ENCODE measurements around the gene NKX6-2.

NKX6-2 gene

GRCh38 chr10:132755166-132755711 lies 30.7 kb downstream of the NKX6-2 start:
- H3K36me3 ChIP-seq (ENCODE audit: control insufficient read depth, low read length): no peaks in the 10 kb centered on the region
- TF ChIP-seq, protein P1, sequence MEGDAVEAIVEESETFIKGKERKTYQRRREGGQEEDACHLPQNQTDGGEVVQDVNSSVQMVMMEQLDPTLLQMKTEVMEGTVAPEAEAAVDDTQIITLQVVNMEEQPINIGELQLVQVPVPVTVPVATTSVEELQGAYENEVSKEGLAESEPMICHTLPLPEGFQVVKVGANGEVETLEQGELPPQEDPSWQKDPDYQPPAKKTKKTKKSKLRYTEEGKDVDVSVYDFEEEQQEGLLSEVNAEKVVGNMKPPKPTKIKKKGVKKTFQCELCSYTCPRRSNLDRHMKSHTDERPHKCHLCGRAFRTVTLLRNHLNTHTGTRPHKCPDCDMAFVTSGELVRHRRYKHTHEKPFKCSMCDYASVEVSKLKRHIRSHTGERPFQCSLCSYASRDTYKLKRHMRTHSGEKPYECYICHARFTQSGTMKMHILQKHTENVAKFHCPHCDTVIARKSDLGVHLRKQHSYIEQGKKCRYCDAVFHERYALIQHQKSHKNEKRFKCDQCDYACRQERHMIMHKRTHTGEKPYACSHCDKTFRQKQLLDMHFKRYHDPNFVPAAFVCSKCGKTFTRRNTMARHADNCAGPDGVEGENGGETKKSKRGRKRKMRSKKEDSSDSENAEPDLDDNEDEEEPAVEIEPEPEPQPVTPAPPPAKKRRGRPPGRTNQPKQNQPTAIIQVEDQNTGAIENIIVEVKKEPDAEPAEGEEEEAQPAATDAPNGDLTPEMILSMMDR (IDR thresholded peaks at IDR 0.05; ENCODE audit: low read depth, low read length, poor library complexity, severe bottlenecking): no peak
- no peak for TF ChIP-seq EZH2phosphoT487 (IDR thresholded peaks at IDR 0.05; ENCODE audit: borderline replicate concordance, low read length)
- no peaks in the 10 kb centered on the region for H3F3A ChIP-seq (ENCODE audit: control insufficient read depth, insufficient read depth)
- H4K20me1 ChIP-seq (ENCODE audit: control insufficient read depth, insufficient read depth, low read depth, low read length): no peaks in the 10 kb centered on the region
- H3K4me3 ChIP-seq (ENCODE audit: low read length): no peak overlapping the region
- no peaks in the 10 kb centered on the region for H3K79me2 ChIP-seq (ENCODE audit: control insufficient read depth, low read length)
- H3K9me3 ChIP-seq (ENCODE audit: control insufficient read depth, insufficient read depth, low read length): peaks cover 48% of the 10 kb centered on the region
- no peaks in the 10 kb centered on the region for H3K27me3 ChIP-seq (ENCODE audit: control insufficient read depth, low read length)
- no peaks in the 10 kb centered on the region for H3K9me2 ChIP-seq (replicated peaks; ENCODE audit: control insufficient read depth, low read length)
- H3K4me1 ChIP-seq (ENCODE audit: control insufficient read depth, low read length): no peaks in the 10 kb centered on the region
- no peak overlapping the region for H3K27ac ChIP-seq (ENCODE audit: low read depth, low read length)
- H3K4me2 ChIP-seq (ENCODE audit: low read length): no peak overlapping the region

DNA sequence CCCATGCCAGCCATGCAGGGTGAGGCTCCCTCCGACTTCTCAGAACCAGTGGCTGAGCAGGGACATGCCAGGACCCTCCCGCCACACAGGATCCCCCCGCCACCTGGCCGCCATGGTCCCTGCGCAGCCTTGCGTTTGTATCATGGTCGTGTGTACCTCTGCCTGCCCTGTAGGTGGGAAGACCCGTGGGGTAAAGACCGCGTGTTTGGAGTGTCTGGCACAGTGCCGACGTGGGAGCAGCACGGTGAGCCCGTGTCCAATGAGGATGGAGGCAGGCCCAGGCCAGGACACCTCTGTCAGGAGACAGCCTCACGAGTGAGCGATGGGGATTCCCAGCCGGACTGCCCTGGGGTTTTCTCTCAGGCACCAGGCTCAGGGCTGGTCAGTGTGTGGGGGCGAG lies 31.9 kb downstream of the NKX6-2 start:
- Histone ChIP-seq H3K4me1 (ENCODE audit: control insufficient read depth, low read length) (no peaks in the 10 kb centered on the region), H3F3A (ENCODE audit: control insufficient read depth, insufficient read depth) (no peaks in the 10 kb centered on the region), H3K27ac (ENCODE audit: low read depth, low read length) (no peak overlapping the region), H3K9me2 (replicated peaks; ENCODE audit: control insufficient read depth, low read length) (no peaks in the 10 kb centered on the region), H3K4me2 (ENCODE audit: low read length) (no peak overlapping the region), H3K4me3 (ENCODE audit: low read length) (no peak overlapping the region), H3K27me3 (ENCODE audit: control insufficient read depth, low read length) (no peaks in the 10 kb centered on the region), H3K79me2 (ENCODE audit: control insufficient read depth, low read length) (no peaks in the 10 kb centered on the region), H3K9me3 (ENCODE audit: control insufficient read depth, insufficient read depth, low read length) (peaks cover 47% of the 10 kb centered on the region), H4K20me1 (ENCODE audit: control insufficient read depth, insufficient read depth, low read depth, low read length) (no peaks in the 10 kb centered on the region), H3K36me3 (ENCODE audit: control insufficient read depth, low read length) (no peaks in the 10 kb centered on the region)
- TF ChIP-seq EZH2phosphoT487 (IDR thresholded peaks at IDR 0.05; ENCODE audit: borderline replicate concordance, low read length): no peak
- TF ChIP-seq, protein P1 (IDR thresholded peaks at IDR 0.05; ENCODE audit: low read depth, low read length, poor library complexity, severe bottlenecking): no peak

DNA sequence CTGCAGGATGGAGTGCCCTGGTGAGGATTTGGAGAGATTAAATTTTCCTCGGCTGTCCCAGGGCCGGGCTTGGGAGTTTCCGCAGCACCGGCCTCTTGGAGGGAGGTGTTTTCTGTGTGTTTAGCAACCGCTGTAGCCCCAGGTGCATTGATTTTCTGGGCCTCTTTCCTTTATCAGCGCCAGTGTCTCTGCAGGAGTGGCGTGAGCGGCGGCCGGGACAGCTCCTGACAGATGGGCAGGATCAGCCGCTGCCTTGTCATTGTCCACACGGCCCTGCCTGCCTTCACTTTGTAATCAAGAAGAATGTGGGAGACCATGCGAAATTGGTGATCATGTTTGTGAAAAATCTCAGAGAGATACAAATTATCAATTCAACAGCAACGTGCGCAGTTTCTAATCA lies 32.4 kb downstream of the NKX6-2 start:
- H3K4me3 ChIP-seq (ENCODE audit: low read length): no peak overlapping the region
- H3K27ac ChIP-seq (ENCODE audit: low read depth, low read length): no peak overlapping the region
- H3K4me1 ChIP-seq (ENCODE audit: control insufficient read depth, low read length): no peaks in the 10 kb centered on the region
- TF ChIP-seq EZH2phosphoT487 (IDR thresholded peaks at IDR 0.05; ENCODE audit: borderline replicate concordance, low read length): no peak
- TF ChIP-seq, protein P1 (IDR thresholded peaks at IDR 0.05; ENCODE audit: low read depth, low read length, poor library complexity, severe bottlenecking): no peak
- no peaks in the 10 kb centered on the region for H3K79me2 ChIP-seq (ENCODE audit: control insufficient read depth, low read length)
- H3K27me3 ChIP-seq (ENCODE audit: control insufficient read depth, low read length): no peaks in the 10 kb centered on the region
- no peaks in the 10 kb centered on the region for H3K9me2 ChIP-seq (replicated peaks; ENCODE audit: control insufficient read depth, low read length)
- peaks cover 51% of the 10 kb centered on the region for H3K9me3 ChIP-seq (ENCODE audit: control insufficient read depth, insufficient read depth, low read length)
- no peaks in the 10 kb centered on the region for H3F3A ChIP-seq (ENCODE audit: control insufficient read depth, insufficient read depth)
- no peaks in the 10 kb centered on the region for H4K20me1 ChIP-seq (ENCODE audit: control insufficient read depth, insufficient read depth, low read depth, low read length)
- no peaks in the 10 kb centered on the region for H3K36me3 ChIP-seq (ENCODE audit: control insufficient read depth, low read length)
- no peak overlapping the region for H3K4me2 ChIP-seq (ENCODE audit: low read length)

Data from DOHH2 (cell line).